IPS-18c (cell line): ENCODE measurements around the gene PDE1C.

Experiments
- H3K4me3 ChIP-seq: 2 replicates; pipeline ENCODE4 v1.7.0; 2013; ENCODE audit warnings: low read depth, mild to moderate bottlenecking, low read length, moderate library complexity; ENCODE audit not compliant: insufficient read depth
- H3K9me3 ChIP-seq: one replicate; pipeline ENCODE4 v1.6.1; 2013; ENCODE audit warnings: mild to moderate bottlenecking, low read length, moderate library complexity; ENCODE audit not compliant: control insufficient read depth, insufficient read depth

The PDE1C gene

GRCh38 chr7:31764462-31764861, 305.7 kb downstream of the PDE1C start:
- Histone ChIP-seq H3K4me3 (no peak overlapping the region), H3K9me3 (no peaks in the 10 kb centered on the region)

- H3K4me3 ChIP-seq, result no peak overlapping the region
Measured at GRCh38 chr7:31763548-31763947, 306.7 kb downstream of the PDE1C start.

GRCh38 chr7:31761646-31762045, 308.6 kb downstream of the PDE1C start:
- H3K4me3 ChIP-seq, result no peak overlapping the region
- H3K9me3 ChIP-seq, result no peaks in the 10 kb centered on the region

More at GRCh38 chr7:31763548-31763947, 306.7 kb downstream of the PDE1C start:
- H3K9me3 ChIP-seq, result no peaks in the 10 kb centered on the region

- Histone ChIP-seq H3K9me3 (no peaks in the 10 kb centered on the region), H3K4me3 (no peak overlapping the region)
Measured at GRCh38 chr7:31758755-31759154, 311.5 kb downstream of the PDE1C start.

GRCh38 chr7:31751726-31752125, 318.5 kb downstream of the PDE1C start:
- no peak overlapping the region for H3K4me3 ChIP-seq
- H3K9me3 ChIP-seq, result no peaks in the 10 kb centered on the region

GRCh38 chr7:31748084-31748483, 322.1 kb downstream of the PDE1C start:
- no peaks in the 10 kb centered on the region for H3K9me3 ChIP-seq
- H3K4me3 ChIP-seq, result no peak overlapping the region

- no peak overlapping the region for H3K4me3 ChIP-seq
- no peaks in the 10 kb centered on the region for H3K9me3 ChIP-seq
Measured at GRCh38 chr7:31747553-31747952, 322.7 kb downstream of the PDE1C start.

- Histone ChIP-seq H3K9me3 (no peaks in the 10 kb centered on the region), H3K4me3 (no peak overlapping the region)
Measured at GRCh38 chr7:31744294-31744874, 325.8 kb downstream of the PDE1C start.

GRCh38 chr7:31741852-31742251, 328.4 kb downstream of the PDE1C start:
- no peaks in the 10 kb centered on the region for H3K9me3 ChIP-seq
- no peak overlapping the region for H3K4me3 ChIP-seq

GRCh38 chr7:31735991-31736982, 333.9 kb downstream of the PDE1C start:
- H3K4me3 ChIP-seq, result no peak overlapping the region
- no peaks in the 10 kb centered on the region for H3K9me3 ChIP-seq

GRCh38 chr7:31734456-31734855, 335.8 kb downstream of the PDE1C start:
- H3K4me3 ChIP-seq, result no peak overlapping the region
- H3K9me3 ChIP-seq, result peaks cover 2% of the 10 kb centered on the region

- peaks cover 2% of the 10 kb centered on the region for H3K9me3 ChIP-seq
- H3K4me3 ChIP-seq, result no peak overlapping the region
Measured at GRCh38 chr7:31729195-31729804, 340.9 kb downstream of the PDE1C start.

GRCh38 chr7:31724696-31725095, 345.5 kb downstream of the PDE1C start:
- Histone ChIP-seq H3K9me3 (no peaks in the 10 kb centered on the region), H3K4me3 (no peak overlapping the region)

GRCh38 chr7:31720366-31720765, 349.8 kb downstream of the PDE1C start:
- no peak overlapping the region for H3K4me3 ChIP-seq
- no peaks in the 10 kb centered on the region for H3K9me3 ChIP-seq

- Histone ChIP-seq H3K4me3 (no peak overlapping the region), H3K9me3 (peaks cover 13% of the 10 kb centered on the region)
Measured at GRCh38 chr7:31716355-31716754, 353.9 kb downstream of the PDE1C start.

GRCh38 chr7:31710171-31710570, 360.0 kb downstream of the PDE1C start:
- no peak overlapping the region for H3K4me3 ChIP-seq
- peaks cover 13% of the 10 kb centered on the region for H3K9me3 ChIP-seq

GRCh38 chr7:31707089-31707488, 363.1 kb downstream of the PDE1C start:
- peaks cover under 1% of the 10 kb centered on the region for H3K9me3 ChIP-seq

GRCh38 chr7:31705377-31705776, 364.8 kb downstream of the PDE1C start:
- H3K9me3 ChIP-seq, result no peaks in the 10 kb centered on the region
- H3K4me3 ChIP-seq, result no peak overlapping the region

More at GRCh38 chr7:31707089-31707488, 363.1 kb downstream of the PDE1C start:
- H3K4me3 ChIP-seq, result no peak overlapping the region
